ENCODE measurements around the gene SCN9A.

Gene SCN9A

GRCh38 chr2:166238176-166238575 is 137.6 kb downstream of the SCN9A start:
- Histone ChIP-seq H3K4me3 (ENCODE audit: severe bottlenecking) (no peak overlapping the region), H3K27me3 (ENCODE audit: insufficient read depth, poor library complexity, severe bottlenecking) (no peaks in the 10 kb centered on the region), H3K36me3 (ENCODE audit: low read depth) (no peaks in the 10 kb centered on the region), H3K4me1 (ENCODE audit: insufficient read depth, poor library complexity, severe bottlenecking) (peaks cover 28% of the 10 kb centered on the region), H3K27ac (ENCODE audit: poor library complexity, severe bottlenecking) (no peak overlapping the region), H3K9me3 (ENCODE audit: severe bottlenecking) (no peaks in the 10 kb centered on the region)
- no peak for DNase-seq (ENCODE audit: low spot score)
- no peak for TF ChIP-seq CTCF (IDR thresholded peaks at IDR 0.05; ENCODE audit: poor library complexity, severe bottlenecking)
- no peak for ATAC-seq (ENCODE audit: low read depth)

GRCh38 chr2:166234112-166234846 is 141.5 kb downstream of the SCN9A start:
- peak overlapping the region; percentile 46 for H3K27ac ChIP-seq (ENCODE audit: poor library complexity, severe bottlenecking)
- no peak for DNase-seq (ENCODE audit: low spot score)

DNA sequence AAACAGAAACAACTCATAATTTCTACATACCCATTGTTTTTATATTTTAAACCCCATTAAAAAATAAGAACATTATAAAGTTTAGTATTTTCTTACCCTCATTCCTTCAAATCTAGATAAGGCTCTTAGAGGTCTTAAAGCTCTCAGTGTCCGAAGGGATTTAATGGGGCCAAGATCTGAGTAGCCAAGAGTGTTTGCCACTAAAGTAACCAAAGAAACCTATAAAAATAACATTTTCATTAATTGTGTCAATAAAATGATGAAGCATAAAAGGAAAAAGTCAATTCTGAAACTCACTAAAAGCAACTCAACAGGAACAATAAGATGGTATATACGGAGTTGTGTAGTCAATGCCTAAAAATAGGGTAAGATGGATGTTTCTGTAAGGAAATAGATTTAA is 142.5 kb downstream of the SCN9A start:
- no peak for TF ChIP-seq CTCF (IDR thresholded peaks at IDR 0.05; ENCODE audit: poor library complexity, severe bottlenecking)
- peak overlapping the region; percentile 46 for H3K27ac ChIP-seq (ENCODE audit: poor library complexity, severe bottlenecking)
- ATAC-seq (ENCODE audit: low read depth) (no peak), DNase-seq (ENCODE audit: low spot score) (no peak)
- no peak overlapping the region for H3K4me3 ChIP-seq (ENCODE audit: severe bottlenecking)
- H3K27me3 ChIP-seq (ENCODE audit: insufficient read depth, poor library complexity, severe bottlenecking): no peaks in the 10 kb centered on the region
- H3K9me3 ChIP-seq (ENCODE audit: severe bottlenecking): no peaks in the 10 kb centered on the region
- peaks cover 26% of the 10 kb centered on the region for H3K4me1 ChIP-seq (ENCODE audit: insufficient read depth, poor library complexity, severe bottlenecking)
- no peaks in the 10 kb centered on the region for H3K36me3 ChIP-seq (ENCODE audit: low read depth)

More at GRCh38 chr2:166234112-166234846, 141.5 kb downstream of the SCN9A start:
- H3K27me3 ChIP-seq (ENCODE audit: insufficient read depth, poor library complexity, severe bottlenecking): no peaks in the 10 kb centered on the region
- TF ChIP-seq CTCF (IDR thresholded peaks at IDR 0.05; ENCODE audit: poor library complexity, severe bottlenecking): no peak
- H3K4me1 ChIP-seq (ENCODE audit: insufficient read depth, poor library complexity, severe bottlenecking): peaks cover 28% of the 10 kb centered on the region
- H3K36me3 ChIP-seq (ENCODE audit: low read depth): no peaks in the 10 kb centered on the region
- H3K4me3 ChIP-seq (ENCODE audit: severe bottlenecking): no peak overlapping the region
- ATAC-seq (ENCODE audit: low read depth): peak; percentile 81
- no peaks in the 10 kb centered on the region for H3K9me3 ChIP-seq (ENCODE audit: severe bottlenecking)

DNA sequence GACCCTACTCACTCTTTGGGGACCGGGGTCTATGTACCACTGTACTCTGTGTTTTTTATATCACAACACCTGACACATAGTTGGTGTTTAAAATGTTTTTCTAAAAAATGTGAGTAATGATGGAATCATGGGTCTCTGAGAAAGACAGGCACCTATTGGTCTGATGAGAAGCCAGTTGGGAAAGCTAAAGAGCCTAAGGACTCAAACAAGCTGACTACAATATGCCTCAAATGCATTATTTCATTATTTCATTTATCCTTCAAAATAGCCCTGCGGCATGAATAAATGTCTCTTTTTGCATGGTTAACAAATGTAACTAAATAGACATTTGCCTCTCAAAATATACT is 145.0 kb downstream of the SCN9A start:
- peaks cover 26% of the 10 kb centered on the region for H3K4me1 ChIP-seq (ENCODE audit: insufficient read depth, poor library complexity, severe bottlenecking)
- no peak for TF ChIP-seq CTCF (IDR thresholded peaks at IDR 0.05; ENCODE audit: poor library complexity, severe bottlenecking)

DNA sequence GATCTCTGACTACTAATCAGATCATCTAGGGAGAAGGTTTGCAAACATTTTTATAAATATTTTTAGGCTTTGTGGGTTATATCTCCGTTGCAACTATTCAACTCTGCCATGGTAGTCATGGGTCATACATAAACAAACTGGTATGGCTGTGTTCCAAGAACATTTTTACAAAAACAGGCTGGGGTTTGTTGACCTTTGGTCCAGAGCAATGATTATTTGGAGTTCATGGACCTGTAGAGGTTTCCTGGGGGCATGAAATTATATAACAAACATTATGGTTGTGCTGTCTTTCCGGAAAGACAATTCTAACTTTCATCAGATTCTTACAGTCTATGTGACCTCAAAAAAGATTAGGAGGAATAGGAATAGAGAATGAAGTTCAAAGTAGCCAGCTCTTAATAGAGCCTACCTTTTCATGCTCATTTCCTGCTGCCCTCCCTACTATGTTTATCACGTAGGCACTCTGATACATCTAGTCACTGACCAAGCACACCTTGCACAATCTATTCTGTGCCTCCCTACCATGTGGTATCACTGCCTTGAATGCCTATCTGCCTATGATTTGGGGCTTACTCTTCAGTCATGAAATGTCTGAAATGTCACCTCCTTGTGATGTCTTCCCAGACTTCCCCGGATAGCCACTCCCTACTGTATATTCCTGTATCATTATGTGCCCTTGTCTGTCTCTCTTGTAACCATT is 145.6 kb downstream of the SCN9A start:
- no peak for DNase-seq (ENCODE audit: low spot score)
- Histone ChIP-seq H3K4me1 (ENCODE audit: insufficient read depth, poor library complexity, severe bottlenecking) (peaks cover 26% of the 10 kb centered on the region), H3K4me3 (ENCODE audit: severe bottlenecking) (no peak overlapping the region), H3K36me3 (ENCODE audit: low read depth) (no peaks in the 10 kb centered on the region), H3K9me3 (ENCODE audit: severe bottlenecking) (no peaks in the 10 kb centered on the region), H3K27me3 (ENCODE audit: insufficient read depth, poor library complexity, severe bottlenecking) (no peaks in the 10 kb centered on the region), H3K27ac (ENCODE audit: poor library complexity, severe bottlenecking) (peak overlapping the region; percentile 36)
- no peak for TF ChIP-seq CTCF (IDR thresholded peaks at IDR 0.05; ENCODE audit: poor library complexity, severe bottlenecking)
- peak; percentile 71 for ATAC-seq (ENCODE audit: low read depth)

More for the DNA sequence above, 145.0 kb downstream of the SCN9A start:
- Histone ChIP-seq H3K36me3 (ENCODE audit: low read depth) (no peaks in the 10 kb centered on the region), H3K27ac (ENCODE audit: poor library complexity, severe bottlenecking) (peak overlapping the region; percentile 36), H3K4me3 (ENCODE audit: severe bottlenecking) (no peak overlapping the region), H3K9me3 (ENCODE audit: severe bottlenecking) (no peaks in the 10 kb centered on the region), H3K27me3 (ENCODE audit: insufficient read depth, poor library complexity, severe bottlenecking) (no peaks in the 10 kb centered on the region)
- no peak for DNase-seq (ENCODE audit: low spot score)
- no peak for ATAC-seq (ENCODE audit: low read depth)

Measured in RWPE2 (cell line).